ENCODE measurements around the gene KMT2E.
A peak's percentile ranks its signal among the peaks of the same experiment; 100 is the strongest.

KMT2E gene

GRCh38 chr7:105133358-105133757 is 119.4 kb downstream of the KMT2E start:
- in situ Hi-C loops (cut with MboI; ENCODE audit: low sequenced_read_pairs, unreplicated experiment), result no loop called here
- no peak for DNase-seq (ENCODE audit: low spot score)

GRCh38 chr7:105133986-105134655 is 120.1 kb downstream of the KMT2E start:
- no peak for DNase-seq (ENCODE audit: low spot score)
- in situ Hi-C loops (cut with MboI; ENCODE audit: low sequenced_read_pairs, unreplicated experiment), result no loop called here
- no peak for TF ChIP-seq CTCF (IDR thresholded peaks at IDR 0.05; ENCODE audit: borderline replicate concordance, control extremely low read depth, extremely low read depth, insufficient read depth, missing control alignments)

More at GRCh38 chr7:105133358-105133757, 119.4 kb downstream of the KMT2E start:
- TF ChIP-seq CTCF (IDR thresholded peaks at IDR 0.05; ENCODE audit: borderline replicate concordance, control extremely low read depth, extremely low read depth, insufficient read depth, missing control alignments), result no peak

- no peak for TF ChIP-seq CTCF (IDR thresholded peaks at IDR 0.05; ENCODE audit: borderline replicate concordance, control extremely low read depth, extremely low read depth, insufficient read depth, missing control alignments)
- in situ Hi-C loops (cut with MboI; ENCODE audit: low sequenced_read_pairs, unreplicated experiment), result no loop called here
Measured at GRCh38 chr7:105136221-105136620, 122.2 kb downstream of the KMT2E start.

GRCh38 chr7:105137898-105138297 is 123.9 kb downstream of the KMT2E start:
- TF ChIP-seq CTCF (IDR thresholded peaks at IDR 0.05; ENCODE audit: borderline replicate concordance, control extremely low read depth, extremely low read depth, insufficient read depth, missing control alignments), result no peak
- in situ Hi-C loops (cut with MboI; ENCODE audit: low sequenced_read_pairs, unreplicated experiment), result no loop called here
- no peak for DNase-seq (ENCODE audit: low spot score)

More at GRCh38 chr7:105136221-105136620, 122.2 kb downstream of the KMT2E start:
- no peak for DNase-seq (ENCODE audit: low spot score)

GRCh38 chr7:105139381-105139780 is 125.4 kb downstream of the KMT2E start:
- in situ Hi-C loops (cut with MboI; ENCODE audit: low sequenced_read_pairs, unreplicated experiment), result no loop called here
- no peak for DNase-seq (ENCODE audit: low spot score)
- no peak for TF ChIP-seq CTCF (IDR thresholded peaks at IDR 0.05; ENCODE audit: borderline replicate concordance, control extremely low read depth, extremely low read depth, insufficient read depth, missing control alignments)

- DNase-seq (ENCODE audit: low spot score), result peak; percentile 34
- TF ChIP-seq CTCF (IDR thresholded peaks at IDR 0.05; ENCODE audit: borderline replicate concordance, control extremely low read depth, extremely low read depth, insufficient read depth, missing control alignments), result no peak
- in situ Hi-C loops (cut with MboI; ENCODE audit: low sequenced_read_pairs, unreplicated experiment), result no loop called here
Measured at GRCh38 chr7:105141068-105141467, 127.1 kb downstream of the KMT2E start.

All from GM13976 (cell line).